OCI-LY1 (cell line): Measurements from ENCODE around the gene CPNE7.

Experiments
- H2AFZ ChIP-seq: fragments of 200-600 bp; sonication (generic), shearing (Covaris generic); 2 replicates; pipeline ENCODE4 v1.6.0; 2014; ENCODE audit warnings: antibody characterized with exemption, mild to moderate bottlenecking, low read length
- H3F3A ChIP-seq: fragments of 200-600 bp; sonication (generic), shearing (Covaris generic); 2 replicates; pipeline ENCODE4 v1.6.0; 2014; ENCODE audit warnings: mild to moderate bottlenecking, antibody characterized with exemption, low read length, moderate library complexity; ENCODE audit not compliant: insufficient read depth
- H3K27ac ChIP-seq: fragments of 200-600 bp; sonication (generic); 2 replicates; pipeline ENCODE4 v1.5.1; 2014; ENCODE audit warnings: low read length, mixed run types, mild to moderate bottlenecking, low read depth; ENCODE audit not compliant: poor library complexity, severe bottlenecking
- H3K27me3 ChIP-seq: fragments of 200-600 bp; sonication (generic); 2 replicates; pipeline ENCODE4 v1.6.0; 2014; ENCODE audit warnings: antibody characterized with exemption, mild to moderate bottlenecking, low read length, moderate library complexity; ENCODE audit not compliant: insufficient read depth
- H3K36me3 ChIP-seq: fragments of 200-600 bp; sonication (generic); 2 replicates; pipeline ENCODE4 v1.6.1; 2014; ENCODE audit warnings: mild to moderate bottlenecking, antibody characterized with exemption, low read length, moderate library complexity, mixed read lengths; ENCODE audit not compliant: insufficient read depth
- H3K4me1 ChIP-seq: fragments of 200-600 bp; sonication (generic); 2 replicates; pipeline ENCODE4 v1.5.1; 2014; ENCODE audit warnings: mild to moderate bottlenecking, low read length, moderate library complexity; ENCODE audit not compliant: insufficient read depth, severe bottlenecking
- H3K4me2 ChIP-seq: fragments of 200-600 bp; sonication (generic), shearing (Covaris generic); 2 replicates; pipeline ENCODE4 v1.6.1; 2014; ENCODE audit warnings: low read length
- H3K4me3 ChIP-seq: fragments of 200-600 bp; sonication (generic); 2 replicates; pipeline ENCODE4 v1.5.1; 2014; ENCODE audit warnings: low read length, low read depth, mild to moderate bottlenecking, mixed read lengths; ENCODE audit not compliant: poor library complexity, severe bottlenecking
- H3K79me2 ChIP-seq: fragments of 200-600 bp; shearing (Covaris generic); 2 replicates; pipeline ENCODE4 v1.6.1; 2016; ENCODE audit warnings: mixed run types, low read length, mixed read lengths; ENCODE audit not compliant: insufficient read depth
- H3K9ac ChIP-seq: fragments of 200-600 bp; sonication (generic), shearing (Covaris generic); 2 replicates; pipeline ENCODE4 v1.6.1; 2014; ENCODE audit warnings: mild to moderate bottlenecking, low read length, mixed read lengths
- H3K9me2 ChIP-seq: fragments of 200-600 bp; sonication (generic), shearing (Covaris generic); 2 replicates; pipeline ENCODE4 v1.6.1; 2014; ENCODE audit warnings: low read depth, mild to moderate bottlenecking, low read length, mixed read lengths
- H3K9me3 ChIP-seq: fragments of 200-600 bp; shearing (Covaris generic); 2 replicates; pipeline ENCODE4 v1.6.1; 2014; ENCODE audit warnings: low read length, mixed read lengths
- H4K20me1 ChIP-seq: fragments of 200-600 bp; sonication (generic), shearing (Covaris generic); 2 replicates; pipeline ENCODE4 v1.6.0; 2016; ENCODE audit warnings: mild to moderate bottlenecking, low read length; ENCODE audit not compliant: insufficient read depth
- CTCF ChIP-seq: fragments of 200-600 bp; sonication (generic), shearing (Covaris generic); IDR thresholded peaks from 2 replicates; pipeline ENCODE4 v1.5.1; 2017; ENCODE audit warnings: mild to moderate bottlenecking, antibody characterized with exemption, low read length, moderate library complexity, mixed read lengths
- EZH2 ChIP-seq: fragments of 200-600 bp; sonication (generic), shearing (Covaris generic); IDR thresholded peaks from 2 replicates; pipeline ENCODE4 v1.8.0; 2017; ENCODE audit warnings: borderline replicate concordance, mixed run types, mild to moderate bottlenecking, antibody characterized with exemption, low read length, moderate library complexity, mixed read lengths

Gene CPNE7

GRCh38 chr16:89599451-89599858 lies 23.9 kb downstream of the CPNE7 start:
- no peaks in the 10 kb centered on the region for H4K20me1 ChIP-seq
- no peak overlapping the region for H2AFZ ChIP-seq
- no peak overlapping the region for H3K4me3 ChIP-seq
- no peak overlapping the region for H3K27ac ChIP-seq
- TF ChIP-seq CTCF, result peak; percentile 49
- no peak for TF ChIP-seq EZH2
- no peaks in the 10 kb centered on the region; the same call in none of the 2 replicates for H3K27me3 ChIP-seq
- no peak overlapping the region for H3K4me2 ChIP-seq
- H3K9me3 ChIP-seq, result no peaks in the 10 kb centered on the region
- no peaks in the 10 kb centered on the region for H3K36me3 ChIP-seq
- H3K9me2 ChIP-seq, result no peaks in the 10 kb centered on the region
- no peak overlapping the region for H3K9ac ChIP-seq
- no peaks in the 10 kb centered on the region for H3F3A ChIP-seq
- no peaks in the 10 kb centered on the region for H3K79me2 ChIP-seq
- no peaks in the 10 kb centered on the region for H3K4me1 ChIP-seq

GRCh38 chr16:89599902-89600301 lies 24.3 kb downstream of the CPNE7 start:
- Histone ChIP-seq H3K9ac (no peak overlapping the region), H3K4me1 (no peaks in the 10 kb centered on the region), H3K4me2 (no peak overlapping the region)

GRCh38 chr16:89600427-89600826 lies 24.9 kb downstream of the CPNE7 start:
- H3K27me3 ChIP-seq, result no peaks in the 10 kb centered on the region; the same call in none of the 2 replicates
- H2AFZ ChIP-seq, result no peak overlapping the region
- no peaks in the 10 kb centered on the region for H4K20me1 ChIP-seq
- H3K4me1 ChIP-seq, result no peaks in the 10 kb centered on the region
- no peaks in the 10 kb centered on the region for H3K36me3 ChIP-seq
- no peaks in the 10 kb centered on the region for H3K9me3 ChIP-seq
- no peak overlapping the region for H3K9ac ChIP-seq
- no peak overlapping the region for H3K4me3 ChIP-seq
- H3K79me2 ChIP-seq, result no peaks in the 10 kb centered on the region
- no peaks in the 10 kb centered on the region for H3F3A ChIP-seq
- H3K9me2 ChIP-seq, result no peaks in the 10 kb centered on the region
- no peak overlapping the region for H3K4me2 ChIP-seq
- H3K27ac ChIP-seq, result no peak overlapping the region
- TF ChIP-seq EZH2, result no peak
- TF ChIP-seq CTCF, result no peak

More at GRCh38 chr16:89599902-89600301, 24.3 kb downstream of the CPNE7 start:
- Histone ChIP-seq H3K36me3 (no peaks in the 10 kb centered on the region), H4K20me1 (no peaks in the 10 kb centered on the region), H3K4me3 (no peak overlapping the region), H3K79me2 (no peaks in the 10 kb centered on the region), H3F3A (no peaks in the 10 kb centered on the region), H2AFZ (no peak overlapping the region), H3K27me3 (no peaks in the 10 kb centered on the region; the same call in none of the 2 replicates), H3K9me3 (no peaks in the 10 kb centered on the region), H3K9me2 (no peaks in the 10 kb centered on the region), H3K27ac (no peak overlapping the region)
- TF ChIP-seq EZH2 (no peak), CTCF (no peak)
